ENCODE data around the gene ARMC9. TPM values are rescaled to one million over a fixed set of nuclear protein-coding genes. Genes with fewer than 3 reads are reported as not detected.
"Not testable (repeated sequence)": the region's sequence is repeated elsewhere in the genome, so short reads cannot be mapped to it uniquely, and the experiment has no call there.

Gene ARMC9
- total RNA-seq, 4 donors from 2014 or later, result 11.5 to 59.5 (median 14.4) TPM

GRCh38 chr2:231193216-231193615 lies 5.2 kb upstream of the ARMC9 start:
- peak overlapping the region in 3 of 4 donors; percentile 43 to 90 (median 80) for H3K27ac ChIP-seq
- intact Hi-C loops (cut with DNase I; ENCODE audit: low total_unique reads), result loop anchor here (5.0 kb wide), 1 partner anchor 81 kb away; no protein-coding TSS in a partner anchor
- in situ Hi-C loops (cut with MboI; ENCODE audit: low pct_ligation_motif_present in 1 of 4, low pct_unique_long_range_greater_than_20kb in 1 of 4, low sequenced_read_pairs in 3 of 4), result loop anchor here in 2 of 4 donors (5.0 to 10.0 kb wide), 2 partner anchors 86 to 88 kb away; no protein-coding TSS in a partner anchor

GRCh38 chr2:231196592-231196991 lies 1.8 kb upstream of the ARMC9 start:
- no peak for DNase-seq
- peaks cover 7 to 23% (median 13%) of the 10 kb centered on the region in 4 donors for H3K4me1 ChIP-seq
- in situ Hi-C loops (cut with MboI; ENCODE audit: low pct_ligation_motif_present in 1 of 4, low pct_unique_long_range_greater_than_20kb in 1 of 4, low sequenced_read_pairs in 3 of 4), result loop anchor here in 1 of 4 donors (10.0 kb wide), 1 partner anchor 92 kb away; no protein-coding TSS in a partner anchor
- TF ChIP-seq POLR2AphosphoS5 (IDR thresholded peaks at IDR 0.05) (no peak), CTCF (IDR thresholded peaks at IDR 0.05) (no peak), EP300 (IDR thresholded peaks at IDR 0.05; ENCODE audit: low read depth) (no peak), POLR2A (IDR thresholded peaks at IDR 0.05) (no peak)
- no peak overlapping the region for H3K4me3 ChIP-seq
- WGBS, 2 donors (ENCODE audit: low coverage in 1 of 2), result 75 to 87% methylated on average over 2 to 5 of the region's 5 CpGs
- no peaks in the 10 kb centered on the region for H3K9me3 ChIP-seq
- H3K27me3 ChIP-seq, result no peaks in the 10 kb centered on the region
- no peaks in the 10 kb centered on the region for H3K36me3 ChIP-seq
- intact Hi-C loops (cut with DNase I; ENCODE audit: low total_unique reads), result no loop called here
- H3K27ac ChIP-seq, result no peak overlapping the region

More at GRCh38 chr2:231193216-231193615, 5.2 kb upstream of the ARMC9 start:
- Histone ChIP-seq H3K4me1 (peaks cover 0 to 28% (median 22%) of the 10 kb centered on the region in 4 donors), H3K9me3 (no peaks in the 10 kb centered on the region), H3K36me3 (no peaks in the 10 kb centered on the region), H3K27me3 (no peaks in the 10 kb centered on the region), H3K4me3 (no peak overlapping the region)
- no peak for DNase-seq
- TF ChIP-seq POLR2AphosphoS5 (IDR thresholded peaks at IDR 0.05) (no peak), EP300 (IDR thresholded peaks at IDR 0.05; ENCODE audit: low read depth) (no peak), POLR2A (IDR thresholded peaks at IDR 0.05) (no peak), CTCF (IDR thresholded peaks at IDR 0.05) (no peak)
- 79 to 80% methylated on average over 3 of the region's 3 CpGs for WGBS, 2 donors (ENCODE audit: low coverage in 1 of 2)

- H3K27me3 ChIP-seq; H3K36me3 ChIP-seq; H3K9me3 ChIP-seq; H3K4me3 ChIP-seq; DNase-seq; intact Hi-C loops (cut with DNase I; ENCODE audit: low total_unique reads): not testable (repeated sequence)
- in situ Hi-C loops (cut with MboI; ENCODE audit: low pct_ligation_motif_present in 1 of 4, low pct_unique_long_range_greater_than_20kb in 1 of 4, low sequenced_read_pairs in 3 of 4), result loop anchor here in 1 of 4 donors (10.0 kb wide), 1 partner anchor 92 kb away; no protein-coding TSS in a partner anchor
- Histone ChIP-seq H3K27ac (peak overlapping the region in 1 of 4 donors; percentile 79), H3K4me1 (peaks cover 7 to 21% (median 13%) of the 10 kb centered on the region in 4 donors)
- 87 to 89% methylated on average over 7 of the region's 7 CpGs for WGBS, 2 donors (ENCODE audit: low coverage in 1 of 2)
Observed at GRCh38 chr2:231197196-231197595, 1.2 kb upstream of the ARMC9 start.

GRCh38 chr2:231197706-231198290 lies 633 bp upstream of the ARMC9 start:
- Histone ChIP-seq H3K36me3 (no peaks in the 10 kb centered on the region), H3K27me3 (no peaks in the 10 kb centered on the region), H3K4me1 (peaks cover 7 to 18% (median 11%) of the 10 kb centered on the region in 4 donors), H3K9me3 (no peaks in the 10 kb centered on the region), H3K4me3 (peak overlapping the region; percentile 62 to 82 (median 74)), H3K27ac (peak overlapping the region; percentile 69 to 83 (median 78))
- TF ChIP-seq POLR2A (IDR thresholded peaks at IDR 0.05) (no peak), CTCF (IDR thresholded peaks at IDR 0.05) (no peak), EP300 (IDR thresholded peaks at IDR 0.05; ENCODE audit: low read depth) (no peak), POLR2AphosphoS5 (IDR thresholded peaks at IDR 0.05) (no peak)
- DNase-seq, result no peak
- in situ Hi-C loops (cut with MboI; ENCODE audit: low pct_ligation_motif_present in 1 of 4, low pct_unique_long_range_greater_than_20kb in 1 of 4, low sequenced_read_pairs in 3 of 4) (loop anchor here in 1 of 4 donors (10.0 kb wide), 1 partner anchor 93 kb away; no protein-coding TSS in a partner anchor), intact Hi-C loops (cut with DNase I; ENCODE audit: low total_unique reads) (no loop called here)
- 23 to 83% methylated on average over 1 to 11 of the region's 11 CpGs for WGBS, 2 donors (ENCODE audit: low coverage in 1 of 2)
